Ramos (cell line): ENCODE data around the gene MUC20.
"Not testable (repeated sequence)": the region's sequence is repeated elsewhere in the genome, so short reads cannot be mapped to it uniquely, and the experiment has no call there.

Experiments used
- in situ Hi-C: fragments of 300-500 bp; cut with MboI; formaldehyde crosslinking; loops from one replicate; pipeline ENCODE4 v1.14.3; 2022; ENCODE audit warnings: low sequenced_read_pairs; ENCODE audit not compliant: unreplicated experiment

MUC20 gene

GRCh38 chr3:195725916-195726740 lies 5.3 kb downstream of the MUC20 start:
- in situ Hi-C loops, result not testable (repeated sequence)

- in situ Hi-C loops, result no loop called here
Observed at GRCh38 chr3:195727606-195728195, 6.9 kb downstream of the MUC20 start.

- in situ Hi-C loops, result not testable (repeated sequence)
Observed at GRCh38 chr3:195728789-195729188, 8.0 kb downstream of the MUC20 start.

- in situ Hi-C loops, result no loop called here
Observed at GRCh38 chr3:195729476-195730251, 8.9 kb downstream of the MUC20 start.

- in situ Hi-C loops, result no loop called here
Observed at GRCh38 chr3:195731356-195731905, 10.7 kb downstream of the MUC20 start.

GRCh38 chr3:195732940-195733339 lies 12.2 kb downstream of the MUC20 start:
- in situ Hi-C loops, result no loop called here

- in situ Hi-C loops, result no loop called here
Observed at GRCh38 chr3:195735036-195735695, 14.4 kb downstream of the MUC20 start.

- in situ Hi-C loops, result no loop called here
Observed at GRCh38 chr3:195736866-195737490, 16.2 kb downstream of the MUC20 start.

- in situ Hi-C loops, result not testable (repeated sequence)
Observed at GRCh38 chr3:195737782-195738181, 17.0 kb downstream of the MUC20 start.

- in situ Hi-C loops, result no loop called here
Observed at GRCh38 chr3:195738274-195739044, 17.7 kb downstream of the MUC20 start.

- in situ Hi-C loops, result loop anchor here (10.0 kb wide), 1 partner anchor 185 kb away; no protein-coding TSS in a partner anchor
Observed at GRCh38 chr3:195739561-195740111, 18.9 kb downstream of the MUC20 start.

GRCh38 chr3:195744437-195744836 lies 23.7 kb downstream of the MUC20 start:
- in situ Hi-C loops, result loop anchor here (10.0 kb wide), 1 partner anchor 180 kb away; no protein-coding TSS in a partner anchor

- in situ Hi-C loops, result loop anchor here (5.0 to 10.0 kb wide), 2 partner anchors 96 to 178 kb away; no protein-coding TSS in a partner anchor
Observed at GRCh38 chr3:195746346-195746745, 25.6 kb downstream of the MUC20 start.

- in situ Hi-C loops, result loop anchor here (5.0 to 10.0 kb wide), 2 partner anchors 96 to 178 kb away; no protein-coding TSS in a partner anchor
Observed at GRCh38 chr3:195746751-195747150, 26.0 kb downstream of the MUC20 start.

GRCh38 chr3:195748661-195749060 lies 27.9 kb downstream of the MUC20 start:
- in situ Hi-C loops, result loop anchor here (5.0 to 10.0 kb wide), 2 partner anchors 94 to 176 kb away; no protein-coding TSS in a partner anchor

- in situ Hi-C loops, result loop anchor here (5.0 to 10.0 kb wide), 2 partner anchors 93 to 176 kb away; no protein-coding TSS in a partner anchor
Observed at GRCh38 chr3:195749101-195749500, 28.3 kb downstream of the MUC20 start.

GRCh38 chr3:195750797-195751520 lies 30.2 kb downstream of the MUC20 start:
- in situ Hi-C loops, result no loop called here

- in situ Hi-C loops, result no loop called here
Observed at GRCh38 chr3:195751560-195751959, 30.8 kb downstream of the MUC20 start.
